OCI-LY1 (cell line): ENCODE measurements around the gene DHRS3.

Experiments used
- H2AFZ ChIP-seq: fragments of 200-600 bp; sonication (generic), shearing (Covaris generic); 2 replicates; pipeline ENCODE4 v1.6.0; 2014; ENCODE audit warnings: antibody characterized with exemption, mild to moderate bottlenecking, low read length
- H3F3A ChIP-seq: fragments of 200-600 bp; sonication (generic), shearing (Covaris generic); 2 replicates; pipeline ENCODE4 v1.6.0; 2014; ENCODE audit warnings: mild to moderate bottlenecking, antibody characterized with exemption, low read length, moderate library complexity; ENCODE audit not compliant: insufficient read depth
- H3K27ac ChIP-seq: fragments of 200-600 bp; sonication (generic); 2 replicates; pipeline ENCODE4 v1.5.1; 2014; ENCODE audit warnings: low read length, mixed run types, mild to moderate bottlenecking, low read depth; ENCODE audit not compliant: poor library complexity, severe bottlenecking
- H3K27me3 ChIP-seq: fragments of 200-600 bp; sonication (generic); 2 replicates; pipeline ENCODE4 v1.6.0; 2014; ENCODE audit warnings: antibody characterized with exemption, mild to moderate bottlenecking, low read length, moderate library complexity; ENCODE audit not compliant: insufficient read depth
- H3K36me3 ChIP-seq: fragments of 200-600 bp; sonication (generic); 2 replicates; pipeline ENCODE4 v1.6.1; 2014; ENCODE audit warnings: mild to moderate bottlenecking, antibody characterized with exemption, low read length, moderate library complexity, mixed read lengths; ENCODE audit not compliant: insufficient read depth
- H3K4me1 ChIP-seq: fragments of 200-600 bp; sonication (generic); 2 replicates; pipeline ENCODE4 v1.5.1; 2014; ENCODE audit warnings: mild to moderate bottlenecking, low read length, moderate library complexity; ENCODE audit not compliant: insufficient read depth, severe bottlenecking
- H3K4me2 ChIP-seq: fragments of 200-600 bp; sonication (generic), shearing (Covaris generic); 2 replicates; pipeline ENCODE4 v1.6.1; 2014; ENCODE audit warnings: low read length
- H3K4me3 ChIP-seq: fragments of 200-600 bp; sonication (generic); 2 replicates; pipeline ENCODE4 v1.5.1; 2014; ENCODE audit warnings: low read length, low read depth, mild to moderate bottlenecking, mixed read lengths; ENCODE audit not compliant: poor library complexity, severe bottlenecking
- H3K79me2 ChIP-seq: fragments of 200-600 bp; shearing (Covaris generic); 2 replicates; pipeline ENCODE4 v1.6.1; 2016; ENCODE audit warnings: mixed run types, low read length, mixed read lengths; ENCODE audit not compliant: insufficient read depth
- H3K9ac ChIP-seq: fragments of 200-600 bp; sonication (generic), shearing (Covaris generic); 2 replicates; pipeline ENCODE4 v1.6.1; 2014; ENCODE audit warnings: mild to moderate bottlenecking, low read length, mixed read lengths
- H3K9me2 ChIP-seq: fragments of 200-600 bp; sonication (generic), shearing (Covaris generic); 2 replicates; pipeline ENCODE4 v1.6.1; 2014; ENCODE audit warnings: low read depth, mild to moderate bottlenecking, low read length, mixed read lengths
- H3K9me3 ChIP-seq: fragments of 200-600 bp; shearing (Covaris generic); 2 replicates; pipeline ENCODE4 v1.6.1; 2014; ENCODE audit warnings: low read length, mixed read lengths
- H4K20me1 ChIP-seq: fragments of 200-600 bp; sonication (generic), shearing (Covaris generic); 2 replicates; pipeline ENCODE4 v1.6.0; 2016; ENCODE audit warnings: mild to moderate bottlenecking, low read length; ENCODE audit not compliant: insufficient read depth
- CTCF ChIP-seq: fragments of 200-600 bp; sonication (generic), shearing (Covaris generic); IDR thresholded peaks from 2 replicates; pipeline ENCODE4 v1.5.1; 2017; ENCODE audit warnings: mild to moderate bottlenecking, antibody characterized with exemption, low read length, moderate library complexity, mixed read lengths
- EZH2 ChIP-seq: fragments of 200-600 bp; sonication (generic), shearing (Covaris generic); IDR thresholded peaks from 2 replicates; pipeline ENCODE4 v1.8.0; 2017; ENCODE audit warnings: borderline replicate concordance, mixed run types, mild to moderate bottlenecking, antibody characterized with exemption, low read length, moderate library complexity, mixed read lengths

The DHRS3 gene

DNA sequence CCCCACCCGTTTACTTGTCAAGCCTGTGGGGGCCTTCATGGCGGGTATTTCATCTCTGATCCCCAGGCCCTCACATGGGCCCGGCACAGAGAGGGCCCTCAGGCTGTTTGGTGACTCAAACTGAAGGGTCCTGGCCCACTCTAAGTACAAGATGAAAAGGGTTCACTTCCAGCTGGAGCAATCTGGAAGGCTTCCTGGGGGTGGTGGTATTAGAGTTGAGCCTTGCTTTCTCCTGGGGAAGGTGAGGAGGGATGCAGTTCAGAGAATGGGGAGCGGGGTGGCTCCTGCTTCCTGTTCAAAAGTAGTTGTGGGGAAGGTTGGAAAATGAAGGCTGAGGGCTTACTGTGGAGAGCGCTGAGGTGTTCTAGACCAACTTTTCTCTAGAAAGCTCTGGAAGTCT, 47.7 kb downstream of the DHRS3 start:
- no peaks in the 10 kb centered on the region for H3K36me3 ChIP-seq
- H3K9ac ChIP-seq = no peak overlapping the region
- no peaks in the 10 kb centered on the region for H3F3A ChIP-seq
- H3K27me3 ChIP-seq = no peaks in the 10 kb centered on the region
- no peaks in the 10 kb centered on the region for H3K4me1 ChIP-seq
- no peak for TF ChIP-seq CTCF
- H3K27ac ChIP-seq = no peak overlapping the region
- no peaks in the 10 kb centered on the region for H3K9me2 ChIP-seq
- H3K4me3 ChIP-seq = no peak overlapping the region
- no peak overlapping the region for H3K4me2 ChIP-seq
- H3K79me2 ChIP-seq = no peaks in the 10 kb centered on the region
- H4K20me1 ChIP-seq = no peaks in the 10 kb centered on the region
- no peak overlapping the region for H2AFZ ChIP-seq
- no peaks in the 10 kb centered on the region for H3K9me3 ChIP-seq

DNA sequence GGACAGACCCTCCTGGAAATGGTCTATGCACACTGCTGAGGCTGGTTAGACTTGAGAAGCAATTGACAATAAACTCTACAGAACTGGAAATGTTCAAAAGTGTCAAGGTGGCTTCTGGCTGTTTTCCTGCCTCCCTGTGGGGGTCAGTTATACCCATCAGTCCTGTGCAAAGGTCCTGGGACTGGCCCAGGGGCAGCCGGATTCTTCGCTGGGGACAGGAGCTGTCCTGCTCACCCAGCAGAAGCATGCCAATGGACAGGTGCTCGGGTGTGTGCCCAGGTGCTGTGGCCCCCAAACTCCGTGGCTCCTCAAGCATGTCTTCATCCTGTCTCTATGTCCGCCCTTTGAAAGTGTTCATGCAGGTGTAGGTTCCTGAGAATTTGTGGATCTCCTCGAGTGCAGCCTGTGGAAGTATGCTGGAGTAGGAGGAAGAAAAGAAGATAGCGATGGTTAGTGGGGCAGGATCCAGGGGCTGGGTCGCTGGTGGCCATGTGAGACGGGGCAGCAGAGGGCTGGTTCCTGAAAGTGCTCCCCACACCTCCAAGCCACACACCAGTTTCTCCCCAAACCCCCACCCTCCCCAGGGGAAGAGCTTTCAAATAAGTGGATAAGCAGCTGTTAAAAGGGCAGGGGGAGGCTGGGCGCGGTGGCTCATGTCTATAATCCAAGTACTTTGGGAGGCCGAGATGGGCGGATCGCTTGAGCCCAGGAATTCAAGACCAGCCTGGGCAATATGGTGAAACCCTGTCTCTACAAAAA, 49.8 kb downstream of the DHRS3 start:
- Histone ChIP-seq H3K9me3 (no peaks in the 10 kb centered on the region), H3K4me2 (no peak overlapping the region), H3K9ac (no peak overlapping the region), H4K20me1 (no peaks in the 10 kb centered on the region), H3K79me2 (no peaks in the 10 kb centered on the region), H3K4me3 (no peak overlapping the region), H3K9me2 (no peaks in the 10 kb centered on the region), H3K27me3 (no peaks in the 10 kb centered on the region; the same call in 1 of the 2 replicates), H3K36me3 (no peaks in the 10 kb centered on the region), H3K27ac (no peak overlapping the region), H3F3A (no peaks in the 10 kb centered on the region), H2AFZ (no peak overlapping the region), H3K4me1 (no peaks in the 10 kb centered on the region)
- no peak for TF ChIP-seq CTCF
- TF ChIP-seq EZH2 = no peak

GRCh38 chr1:12567288-12567819, 50.7 kb downstream of the DHRS3 start:
- Histone ChIP-seq H3K36me3 (no peaks in the 10 kb centered on the region), H3K9me3 (no peaks in the 10 kb centered on the region), H3K79me2 (no peaks in the 10 kb centered on the region), H3K4me1 (no peaks in the 10 kb centered on the region), H3K27me3 (no peaks in the 10 kb centered on the region; the same call in 1 of the 2 replicates), H3K4me3 (no peak overlapping the region), H3K9ac (no peak overlapping the region), H3K27ac (no peak overlapping the region), H3K4me2 (no peak overlapping the region), H4K20me1 (no peaks in the 10 kb centered on the region), H3K9me2 (no peaks in the 10 kb centered on the region), H3F3A (no peaks in the 10 kb centered on the region), H2AFZ (no peak overlapping the region)
- TF ChIP-seq CTCF (no peak), EZH2 (no peak)
